Measurements from ENCODE around the gene CRYZL1.

The CRYZL1 gene

DNA sequence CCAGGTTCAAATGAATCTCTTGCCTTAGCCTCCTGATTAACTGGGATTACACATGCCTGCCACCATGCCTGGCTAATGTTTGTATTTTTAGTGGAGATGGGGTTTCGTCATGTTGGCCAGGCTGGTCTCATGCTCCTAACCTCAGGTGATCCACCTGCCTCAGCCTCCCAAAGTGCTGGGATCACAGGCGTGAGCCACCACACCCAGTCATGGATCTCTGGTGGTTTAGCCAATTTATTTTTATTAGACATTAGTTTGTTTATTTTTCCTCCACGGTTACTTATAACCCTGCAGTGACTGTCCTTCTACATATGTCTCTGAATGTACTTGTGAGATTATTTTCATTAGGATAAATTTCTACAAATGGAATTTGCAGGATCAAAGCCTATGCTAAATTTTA, 6.0 kb upstream of the CRYZL1 start:
- Histone ChIP-seq H3K4me2 (ENCODE audit: low read length) (no peak overlapping the region), H3K27me3 (ENCODE audit: control insufficient read depth, insufficient read depth, low read length) (no peaks in the 10 kb centered on the region), H3K36me3 (ENCODE audit: control insufficient read depth, insufficient read depth, low read length) (no peaks in the 10 kb centered on the region), H3K4me3 (ENCODE audit: low read depth, low read length) (no peak overlapping the region), H3K79me2 (peaks cover 19% of the 10 kb centered on the region), H2AFZ (no peak overlapping the region), H3K4me1 (no peaks in the 10 kb centered on the region), H3K9me3 (ENCODE audit: control insufficient read depth, low read length) (no peaks in the 10 kb centered on the region), H3K9ac (no peak overlapping the region), H3K27ac (no peak overlapping the region)
- TF ChIP-seq, protein P1, sequence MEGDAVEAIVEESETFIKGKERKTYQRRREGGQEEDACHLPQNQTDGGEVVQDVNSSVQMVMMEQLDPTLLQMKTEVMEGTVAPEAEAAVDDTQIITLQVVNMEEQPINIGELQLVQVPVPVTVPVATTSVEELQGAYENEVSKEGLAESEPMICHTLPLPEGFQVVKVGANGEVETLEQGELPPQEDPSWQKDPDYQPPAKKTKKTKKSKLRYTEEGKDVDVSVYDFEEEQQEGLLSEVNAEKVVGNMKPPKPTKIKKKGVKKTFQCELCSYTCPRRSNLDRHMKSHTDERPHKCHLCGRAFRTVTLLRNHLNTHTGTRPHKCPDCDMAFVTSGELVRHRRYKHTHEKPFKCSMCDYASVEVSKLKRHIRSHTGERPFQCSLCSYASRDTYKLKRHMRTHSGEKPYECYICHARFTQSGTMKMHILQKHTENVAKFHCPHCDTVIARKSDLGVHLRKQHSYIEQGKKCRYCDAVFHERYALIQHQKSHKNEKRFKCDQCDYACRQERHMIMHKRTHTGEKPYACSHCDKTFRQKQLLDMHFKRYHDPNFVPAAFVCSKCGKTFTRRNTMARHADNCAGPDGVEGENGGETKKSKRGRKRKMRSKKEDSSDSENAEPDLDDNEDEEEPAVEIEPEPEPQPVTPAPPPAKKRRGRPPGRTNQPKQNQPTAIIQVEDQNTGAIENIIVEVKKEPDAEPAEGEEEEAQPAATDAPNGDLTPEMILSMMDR (IDR thresholded peaks at IDR 0.05), result no peak

DNA sequence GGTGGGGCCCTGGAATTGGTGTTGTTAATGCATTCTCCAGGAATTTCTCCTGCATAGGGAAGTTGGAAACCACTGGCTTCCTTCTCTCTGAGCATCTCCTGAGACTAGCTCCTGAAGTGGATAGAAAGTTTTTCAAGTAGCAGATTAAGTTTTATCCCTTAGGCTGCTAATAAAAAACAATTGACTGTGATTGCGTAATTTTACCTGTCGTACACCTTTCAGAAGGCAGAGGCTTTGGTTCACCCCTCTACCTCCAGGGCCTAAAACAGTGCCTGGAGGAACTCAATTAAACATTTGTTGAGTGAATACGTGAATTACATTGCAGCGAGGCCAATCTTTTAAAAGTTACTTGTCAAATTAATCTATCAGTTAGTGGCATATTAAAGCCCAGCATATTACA, 4.2 kb upstream of the CRYZL1 start:
- Histone ChIP-seq H3K4me1 (no peaks in the 10 kb centered on the region), H3K36me3 (ENCODE audit: control insufficient read depth, insufficient read depth, low read length) (no peaks in the 10 kb centered on the region), H3K27ac (no peak overlapping the region), H3K4me3 (ENCODE audit: low read depth, low read length) (no peak overlapping the region), H2AFZ (no peak overlapping the region), H3K9me3 (ENCODE audit: control insufficient read depth, low read length) (no peaks in the 10 kb centered on the region), H3K4me2 (ENCODE audit: low read length) (no peak overlapping the region), H3K9ac (no peak overlapping the region), H3K27me3 (ENCODE audit: control insufficient read depth, insufficient read depth, low read length) (no peaks in the 10 kb centered on the region), H3K79me2 (peaks cover 19% of the 10 kb centered on the region)
- TF ChIP-seq, protein P1 (IDR thresholded peaks at IDR 0.05), result no peak

DNA sequence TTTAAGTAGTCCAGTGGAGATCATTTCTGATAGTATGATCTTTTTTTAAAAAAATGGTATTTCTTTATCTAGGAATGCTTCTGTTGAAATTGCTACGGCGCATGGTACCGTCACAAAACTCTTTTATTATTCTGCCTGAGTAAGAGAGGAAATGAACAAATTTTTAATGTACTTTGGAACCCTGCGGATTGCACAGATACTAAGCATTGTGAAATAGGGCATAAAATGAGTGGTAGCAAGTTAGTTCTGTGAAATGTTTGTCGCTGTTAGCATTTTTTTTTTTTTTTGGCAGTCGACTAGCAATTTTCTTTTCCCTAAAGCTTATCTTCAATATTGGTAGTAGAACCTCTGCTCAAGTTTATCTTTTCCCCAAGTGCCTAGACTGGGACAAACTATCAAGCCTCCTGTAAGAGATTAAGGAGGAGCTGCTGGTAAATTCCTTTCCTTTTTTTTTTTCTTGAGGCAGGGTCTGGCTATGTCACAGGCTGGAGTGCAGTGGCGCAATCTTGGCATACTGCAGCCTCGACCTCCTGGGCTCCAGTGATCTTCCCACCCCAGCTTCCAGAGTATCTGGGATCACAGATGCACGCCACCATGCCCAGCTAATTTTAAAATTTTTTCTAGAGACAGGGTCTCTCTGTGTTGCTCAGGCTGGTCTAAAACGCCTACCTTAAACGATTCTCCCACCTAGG, 3.0 kb upstream of the CRYZL1 start:
- TF ChIP-seq, protein P1 (IDR thresholded peaks at IDR 0.05), result no peak
- H3K4me3 ChIP-seq (ENCODE audit: low read depth, low read length), result no peak overlapping the region

GRCh38 chr21:33643658-33644311, 2.2 kb upstream of the CRYZL1 start:
- peak overlapping the region; percentile 16 for H3K27ac ChIP-seq
- H3K79me2 ChIP-seq, result peaks cover 28% of the 10 kb centered on the region
- no peak overlapping the region for H3K9ac ChIP-seq
- H2AFZ ChIP-seq, result peak overlapping the region; percentile 74
- no peaks in the 10 kb centered on the region for H3K27me3 ChIP-seq (ENCODE audit: control insufficient read depth, insufficient read depth, low read length)
- no peaks in the 10 kb centered on the region for H3K36me3 ChIP-seq (ENCODE audit: control insufficient read depth, insufficient read depth, low read length)
- peaks cover 2% of the 10 kb centered on the region for H3K4me1 ChIP-seq
- TF ChIP-seq, protein P1 (IDR thresholded peaks at IDR 0.05), result no peak
- peak overlapping the region; percentile 78 for H3K4me2 ChIP-seq (ENCODE audit: low read length)
- no peaks in the 10 kb centered on the region for H3K9me3 ChIP-seq (ENCODE audit: control insufficient read depth, low read length)
- H3K4me3 ChIP-seq (ENCODE audit: low read depth, low read length), result peak overlapping the region; percentile 71

More for the DNA sequence above, 3.0 kb upstream of the CRYZL1 start:
- Histone ChIP-seq H2AFZ (no peak overlapping the region), H3K4me2 (ENCODE audit: low read length) (no peak overlapping the region), H3K79me2 (peaks cover 28% of the 10 kb centered on the region), H3K27ac (no peak overlapping the region), H3K9ac (no peak overlapping the region), H3K4me1 (peaks cover 2% of the 10 kb centered on the region), H3K27me3 (ENCODE audit: control insufficient read depth, insufficient read depth, low read length) (no peaks in the 10 kb centered on the region), H3K36me3 (ENCODE audit: control insufficient read depth, insufficient read depth, low read length) (no peaks in the 10 kb centered on the region), H3K9me3 (ENCODE audit: control insufficient read depth, low read length) (no peaks in the 10 kb centered on the region)

Measured in parathyroid adenoma (tissue), 2 donors.